Neural progenitor cell (in vitro differentiated cells): ENCODE data around the gene ISCA1.

ENCODE experiments used
- EZH2phosphoT487 ChIP-seq: fragments of 200-600 bp; sonication (generic); IDR thresholded peaks from 2 replicates; pipeline ENCODE4 v1.6.1; 2017; ENCODE audit warnings: antibody characterized with exemption
- TF ChIP-seq, protein P1 (sequence below): fragments of 200-600 bp; sonication (generic); IDR thresholded peaks from 2 replicates; pipeline ENCODE4 v1.5.1; 2017; ENCODE audit warnings: antibody characterized with exemption, mild to moderate bottlenecking

DNA sequence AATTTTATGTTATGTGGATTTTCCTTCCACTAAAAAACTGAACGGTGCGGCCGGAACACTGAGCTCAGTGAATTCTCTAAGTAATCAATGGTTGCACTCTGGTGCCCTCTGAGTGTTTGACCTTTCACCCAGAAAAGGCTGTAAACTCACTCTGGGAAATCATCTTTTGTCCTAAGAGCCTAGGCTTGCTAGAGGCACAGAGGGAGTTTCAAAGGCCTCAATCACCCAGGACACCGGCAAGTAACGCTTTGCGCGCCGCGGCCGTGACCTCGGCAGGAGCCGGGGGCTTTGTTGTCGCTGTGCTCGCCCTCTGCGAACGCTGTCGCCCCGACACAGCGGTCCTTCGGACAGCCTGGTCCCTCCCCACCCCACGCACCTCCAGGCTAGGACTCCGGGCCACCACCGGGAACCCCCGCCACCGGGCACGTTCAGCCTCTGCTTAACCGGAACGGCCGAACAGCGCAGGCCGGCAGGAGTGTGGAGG is 703 bp downstream of the ISCA1 start:
- TF ChIP-seq, protein P1, sequence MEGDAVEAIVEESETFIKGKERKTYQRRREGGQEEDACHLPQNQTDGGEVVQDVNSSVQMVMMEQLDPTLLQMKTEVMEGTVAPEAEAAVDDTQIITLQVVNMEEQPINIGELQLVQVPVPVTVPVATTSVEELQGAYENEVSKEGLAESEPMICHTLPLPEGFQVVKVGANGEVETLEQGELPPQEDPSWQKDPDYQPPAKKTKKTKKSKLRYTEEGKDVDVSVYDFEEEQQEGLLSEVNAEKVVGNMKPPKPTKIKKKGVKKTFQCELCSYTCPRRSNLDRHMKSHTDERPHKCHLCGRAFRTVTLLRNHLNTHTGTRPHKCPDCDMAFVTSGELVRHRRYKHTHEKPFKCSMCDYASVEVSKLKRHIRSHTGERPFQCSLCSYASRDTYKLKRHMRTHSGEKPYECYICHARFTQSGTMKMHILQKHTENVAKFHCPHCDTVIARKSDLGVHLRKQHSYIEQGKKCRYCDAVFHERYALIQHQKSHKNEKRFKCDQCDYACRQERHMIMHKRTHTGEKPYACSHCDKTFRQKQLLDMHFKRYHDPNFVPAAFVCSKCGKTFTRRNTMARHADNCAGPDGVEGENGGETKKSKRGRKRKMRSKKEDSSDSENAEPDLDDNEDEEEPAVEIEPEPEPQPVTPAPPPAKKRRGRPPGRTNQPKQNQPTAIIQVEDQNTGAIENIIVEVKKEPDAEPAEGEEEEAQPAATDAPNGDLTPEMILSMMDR: no peak
- no peak for TF ChIP-seq EZH2phosphoT487
